HG03045 (cell line): ENCODE measurements around the gene PALD1.

Experiments used
- ATAC-seq: cut with Tn5 transposase; IDR thresholded peaks from one replicate; pipeline ENCODE4 v1.9.1; 2021; ENCODE audit warnings: mild to moderate bottlenecking, moderate library complexity; ENCODE audit not compliant: unreplicated experiment

PALD1 gene

DNA sequence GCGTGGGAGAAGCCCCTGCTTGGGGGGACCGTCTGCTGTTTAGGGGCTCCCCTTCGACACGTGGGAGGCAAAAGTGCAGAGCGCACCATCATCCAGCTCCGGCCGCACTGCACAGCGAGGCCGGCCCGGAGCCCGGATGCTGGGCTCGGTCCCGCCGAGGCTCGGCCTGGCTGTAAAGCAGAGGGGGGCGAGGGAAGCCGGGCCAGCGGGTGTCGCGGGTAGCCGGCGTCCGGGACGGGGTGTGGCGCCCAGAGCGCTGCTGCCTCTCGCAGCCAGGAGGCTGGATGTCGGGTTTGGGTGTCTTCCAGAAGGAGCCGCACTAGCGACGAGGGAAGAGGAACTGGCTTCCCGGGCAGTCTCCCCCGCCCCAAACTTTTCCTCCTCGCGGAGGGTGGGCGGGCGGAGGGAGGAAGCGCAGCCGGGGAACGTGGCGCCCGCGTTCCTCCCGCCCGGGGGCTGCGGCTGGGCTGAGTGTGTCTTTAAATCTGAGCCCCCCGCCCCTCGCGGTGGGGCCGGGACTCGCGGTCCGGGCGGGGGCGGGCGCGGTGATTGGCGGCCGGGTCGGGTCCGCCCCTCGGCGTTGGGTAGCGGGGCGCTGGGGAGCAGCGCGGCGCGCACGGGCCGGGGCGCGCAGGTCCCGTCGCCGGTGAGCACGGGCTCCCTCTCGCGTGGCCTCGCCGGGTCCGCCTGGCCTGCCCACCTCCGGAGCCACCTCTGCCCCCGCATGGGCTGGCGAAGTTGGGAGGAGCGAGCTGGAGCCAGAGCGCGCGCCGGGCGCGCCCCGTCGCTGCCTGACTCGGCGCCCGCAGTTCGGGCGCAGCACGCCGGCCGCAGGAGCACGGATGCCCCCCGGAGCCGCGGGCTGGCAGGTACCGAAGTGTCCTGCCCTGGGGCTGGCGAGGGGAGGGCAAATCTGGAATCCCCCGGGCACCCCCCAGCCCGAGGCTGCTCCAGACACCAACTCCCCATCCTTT is at the start of gene PALD1:
Gene PALD1 (plus strand): TSS at position 577 of the 974 bp plus-strand sequence. CDS start 47,185 bp downstream, outside the sequence.
- ATAC-seq = no peak

DNA sequence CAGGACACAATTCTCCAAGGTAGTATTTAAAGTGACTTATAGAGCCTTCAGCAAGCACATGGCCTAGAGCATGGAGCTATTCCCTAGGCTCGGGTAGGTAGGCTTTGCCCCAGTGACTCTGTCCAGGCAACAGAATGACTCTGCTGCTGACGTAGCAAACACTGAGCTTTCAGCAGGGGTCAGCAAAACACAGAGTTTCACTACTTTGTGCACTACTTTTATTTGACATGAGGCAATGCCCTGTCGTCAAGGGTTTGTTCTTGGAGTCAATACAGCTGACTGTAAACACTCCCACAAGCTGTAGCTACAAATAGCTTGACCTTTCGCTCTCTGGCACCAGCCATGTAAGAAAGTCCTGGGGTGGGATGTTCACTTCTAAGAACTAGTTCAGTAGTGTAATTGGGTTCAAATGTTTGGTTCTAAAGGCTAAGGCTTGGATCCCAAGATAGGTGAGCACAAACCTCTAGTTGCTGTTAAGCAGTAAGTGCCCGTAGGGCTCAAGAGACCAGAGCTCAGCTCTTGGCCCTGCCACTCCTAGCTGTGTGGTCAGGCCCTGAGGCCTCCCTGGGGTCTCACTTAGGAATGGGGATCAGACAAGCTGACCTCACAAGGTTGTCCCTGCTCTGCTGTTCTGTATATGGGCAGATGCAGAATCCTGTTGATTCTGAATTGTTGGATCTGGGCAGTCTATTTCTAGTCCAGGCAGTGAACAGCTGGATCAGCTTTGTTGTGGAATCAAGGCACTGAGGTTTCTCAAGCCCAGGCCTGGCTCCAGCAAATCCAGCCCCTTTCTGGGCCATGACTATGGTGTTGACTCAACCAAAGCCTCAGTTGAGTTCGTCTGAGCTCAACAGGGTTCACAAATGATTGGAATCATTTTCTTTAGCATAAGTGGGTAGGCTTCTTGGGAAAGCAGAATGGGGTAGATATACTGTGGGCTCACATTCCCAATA is 47.8 kb upstream of the PALD1 start:
- ATAC-seq = no peak

DNA sequence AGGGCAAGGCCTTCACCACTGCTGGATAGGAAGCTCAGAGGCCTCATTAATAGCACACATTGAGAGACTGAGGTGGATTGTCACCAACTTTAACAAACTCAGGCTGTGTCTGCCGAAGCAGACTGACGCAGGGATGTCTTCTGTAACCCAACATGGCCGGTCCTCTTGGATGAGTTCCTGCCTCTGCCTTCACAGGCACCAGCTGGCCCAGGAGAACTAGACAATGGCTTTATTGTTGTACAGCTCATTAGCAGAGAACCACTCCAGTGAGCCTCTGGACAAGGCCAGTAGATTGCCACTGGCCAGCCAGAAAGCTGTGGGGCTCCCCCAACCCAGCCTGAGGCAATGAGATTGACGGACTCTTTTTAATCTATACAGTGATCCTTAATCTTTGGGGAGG is 46.5 kb upstream of the PALD1 start:
- no peak for ATAC-seq

DNA sequence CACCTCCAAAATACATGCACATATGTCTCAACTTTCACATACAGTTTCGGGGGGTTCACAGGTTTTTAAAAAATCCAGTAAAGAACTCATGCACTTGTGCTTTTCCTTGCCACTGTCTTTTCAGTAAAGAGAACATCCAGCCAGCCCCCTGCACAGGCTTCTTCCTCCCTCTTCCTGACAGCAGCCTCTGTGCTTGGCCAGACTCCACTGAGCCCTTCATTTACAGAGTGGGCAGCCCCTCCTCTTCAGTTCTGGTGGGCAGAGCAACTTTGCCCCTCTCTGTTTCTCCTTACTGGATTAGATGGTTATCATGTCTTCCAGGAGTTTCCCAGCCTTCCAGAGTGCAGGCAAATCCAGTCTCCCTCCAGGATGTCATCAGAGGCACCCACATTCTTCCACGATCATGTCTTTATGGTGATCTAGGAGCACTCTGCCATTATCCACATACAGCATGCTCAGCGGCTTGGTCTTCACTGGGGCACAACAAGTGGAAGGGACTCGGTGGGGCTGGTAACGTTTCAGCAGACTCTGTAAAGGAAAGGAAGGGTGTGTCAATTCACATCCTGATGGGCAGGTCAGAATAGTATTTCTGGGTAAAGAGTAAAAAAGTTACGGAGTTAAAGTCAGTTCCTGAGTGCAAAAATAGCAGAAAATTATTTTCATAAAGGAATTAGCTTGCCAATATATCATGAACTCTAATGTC is 45.9 kb upstream of the PALD1 start:
- no peak for ATAC-seq

DNA sequence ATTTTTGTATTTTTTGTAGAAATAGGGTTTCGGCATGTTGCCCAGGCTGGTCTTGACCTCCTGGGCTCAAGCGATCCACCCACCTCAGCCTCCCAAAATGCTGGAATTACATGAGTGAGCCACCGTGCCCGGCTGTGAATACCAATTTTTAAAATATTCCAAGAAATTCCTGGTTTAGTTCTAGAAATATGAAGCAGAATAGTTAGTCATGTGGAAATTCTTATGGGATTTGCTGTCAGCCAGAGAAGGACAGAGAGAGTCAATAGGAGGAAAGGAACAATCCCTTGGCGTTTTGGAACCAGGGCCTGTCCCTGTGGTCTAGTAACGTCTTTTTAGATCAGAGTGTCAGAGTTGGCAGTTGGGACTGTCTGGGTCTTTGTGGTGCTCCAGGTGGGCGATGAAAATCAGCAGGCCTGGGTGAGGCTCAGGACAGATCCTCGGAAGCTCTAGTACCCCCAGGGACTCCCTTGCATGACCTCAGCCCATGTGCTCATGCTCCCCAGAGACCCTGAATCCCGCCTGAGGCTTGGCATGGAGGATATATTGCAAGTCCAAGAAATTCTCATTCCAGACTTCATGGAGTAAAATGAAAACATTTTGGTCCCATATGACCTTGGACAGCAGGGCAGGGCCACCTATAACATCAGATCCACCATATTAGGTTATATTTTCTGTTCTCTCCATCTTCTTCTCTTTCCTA is 44.8 kb upstream of the PALD1 start:
- no peak for ATAC-seq

DNA sequence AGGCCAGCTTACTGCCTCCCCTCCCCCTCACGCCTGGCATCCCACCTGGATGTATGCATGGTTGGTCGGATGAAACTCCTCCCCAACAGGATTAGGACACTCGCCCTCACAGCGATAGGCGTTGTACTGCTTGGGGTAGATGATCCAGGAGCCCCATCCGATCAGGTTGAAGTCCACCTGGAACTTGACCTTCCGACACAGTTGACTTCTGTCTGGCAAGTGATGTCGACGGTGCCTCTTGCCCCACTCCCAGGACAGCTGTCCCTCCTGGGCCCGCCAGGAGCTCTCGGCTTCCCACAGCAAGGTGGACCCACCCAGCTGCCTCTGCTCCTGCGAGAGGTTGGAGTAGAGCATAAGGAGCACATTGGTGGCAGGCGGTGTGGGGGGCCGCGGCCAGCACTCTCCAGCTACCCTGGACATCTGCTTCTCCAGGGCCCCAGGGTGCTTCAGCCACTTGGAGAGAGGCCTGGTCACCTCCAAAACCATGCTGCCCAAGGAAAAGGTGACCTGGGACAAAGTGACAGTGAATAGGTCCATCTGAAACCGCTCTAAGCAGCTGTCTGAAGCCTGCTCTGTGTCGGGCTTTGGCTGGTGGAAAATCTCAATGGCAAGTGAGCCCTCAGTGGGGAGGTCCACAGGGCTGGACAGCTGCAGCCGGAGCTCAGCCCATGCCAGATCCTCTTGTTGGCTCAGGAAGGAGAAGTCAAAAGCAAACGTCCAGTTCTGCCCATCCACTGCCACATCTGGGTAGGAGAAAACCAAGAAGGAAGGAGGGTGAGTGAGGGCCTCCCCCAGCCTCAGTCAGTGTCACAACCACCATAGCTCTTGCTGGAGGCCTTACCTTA is 43.1 kb upstream of the PALD1 start:
- no peak for ATAC-seq

DNA sequence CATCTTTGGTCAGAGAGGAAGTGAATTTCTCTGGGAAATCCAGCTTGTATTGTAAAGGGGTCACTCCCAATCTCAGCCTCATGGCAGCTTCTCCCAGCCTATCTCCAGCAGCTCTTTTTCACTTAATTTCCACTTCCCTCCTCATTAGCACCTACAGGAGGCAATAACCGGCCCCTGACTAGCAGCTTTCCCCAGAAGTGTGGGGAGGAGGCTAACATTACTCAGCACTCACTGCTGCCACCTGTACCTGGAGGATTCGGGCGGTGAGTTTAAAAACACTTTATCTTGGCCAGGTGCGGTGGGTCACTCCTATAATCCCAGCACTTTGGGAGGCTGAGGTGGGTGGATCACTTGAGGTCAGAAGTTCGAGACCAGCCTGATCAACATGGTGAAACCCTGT is 40.8 kb upstream of the PALD1 start:
- ATAC-seq = no peak

DNA sequence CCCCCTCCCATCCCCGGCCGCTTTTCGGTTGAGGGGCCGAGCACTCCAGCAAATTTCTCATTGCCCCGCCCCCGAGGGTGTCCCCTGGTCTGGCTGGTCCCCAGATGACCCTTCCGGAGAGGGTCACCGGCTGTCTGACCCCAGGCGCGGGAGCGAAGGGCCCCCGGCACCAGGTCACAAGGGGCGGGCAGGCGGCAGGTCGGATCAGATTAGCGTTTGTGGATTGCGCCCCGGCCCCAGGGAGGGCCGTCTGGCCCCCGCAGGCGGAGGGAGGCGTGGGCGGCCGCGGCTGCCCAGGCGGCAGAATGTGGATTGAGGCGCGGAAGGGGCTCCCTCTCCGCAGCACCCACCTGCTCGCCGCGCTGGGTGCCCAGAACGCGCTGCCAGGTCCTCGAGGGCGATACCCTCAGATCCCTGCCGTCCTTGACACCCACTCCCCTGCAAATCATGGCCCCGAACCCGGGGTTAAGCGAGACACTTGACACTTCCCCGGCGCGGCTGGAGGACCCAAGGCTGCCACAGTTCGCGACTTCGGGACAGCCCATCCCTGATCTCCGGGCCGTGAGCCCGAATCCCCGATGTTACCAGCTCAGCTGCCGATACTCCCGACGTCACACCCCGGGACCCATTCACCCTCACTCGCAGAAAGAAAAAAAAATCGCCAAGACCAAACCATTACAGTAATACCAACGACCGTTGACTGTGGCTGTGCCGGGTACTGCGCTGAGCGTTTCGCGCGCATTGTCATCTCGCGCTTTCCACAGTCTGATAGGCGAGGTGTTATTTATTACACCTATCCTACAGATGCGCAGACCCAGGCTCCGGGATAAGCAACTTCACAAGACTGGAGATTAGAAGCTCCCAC is 38.0 kb upstream of the PALD1 start:
- no peak for ATAC-seq

DNA sequence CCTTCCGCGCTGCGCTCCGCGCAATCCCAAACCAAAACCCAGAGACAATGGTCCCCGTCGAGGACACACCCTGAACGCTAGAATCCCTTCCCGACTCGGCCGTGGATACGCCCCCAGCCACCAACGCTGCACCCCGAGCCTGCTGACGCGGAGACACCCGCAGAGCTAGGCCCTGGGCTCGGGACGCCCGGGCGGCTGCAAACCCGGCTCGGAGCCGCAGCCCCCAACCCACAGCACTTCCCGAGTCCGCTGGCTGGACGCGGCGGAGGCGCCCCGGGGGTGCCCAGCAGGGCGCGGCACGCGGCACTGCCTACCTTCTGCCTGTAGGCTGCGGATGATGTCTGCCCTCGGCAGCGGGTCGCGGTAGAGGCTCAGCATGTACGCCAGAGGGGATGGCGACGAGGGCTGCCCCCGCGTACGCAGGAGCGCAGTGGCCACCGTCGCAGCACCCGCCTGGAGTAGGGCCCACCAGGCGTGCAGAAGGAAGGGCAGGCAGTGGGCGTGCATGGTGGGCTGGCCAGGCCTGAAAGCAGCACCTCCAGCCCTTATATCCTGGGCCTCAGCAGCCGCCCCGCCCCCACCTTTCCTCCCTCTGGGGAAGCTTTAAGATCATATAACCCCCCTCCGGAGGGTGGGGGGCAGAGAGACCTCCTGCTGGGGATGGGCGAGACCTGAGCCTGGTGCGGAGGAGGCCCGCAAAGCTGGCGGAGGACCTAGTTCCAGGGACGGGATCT is 37.2 kb upstream of the PALD1 start, which contains the start of gene NODAL:
Gene NODAL (minus strand): TSS at position 521 of the 734 bp plus-strand sequence. CDS start 14 bp downstream, at position 507.
- ATAC-seq = no peak

DNA sequence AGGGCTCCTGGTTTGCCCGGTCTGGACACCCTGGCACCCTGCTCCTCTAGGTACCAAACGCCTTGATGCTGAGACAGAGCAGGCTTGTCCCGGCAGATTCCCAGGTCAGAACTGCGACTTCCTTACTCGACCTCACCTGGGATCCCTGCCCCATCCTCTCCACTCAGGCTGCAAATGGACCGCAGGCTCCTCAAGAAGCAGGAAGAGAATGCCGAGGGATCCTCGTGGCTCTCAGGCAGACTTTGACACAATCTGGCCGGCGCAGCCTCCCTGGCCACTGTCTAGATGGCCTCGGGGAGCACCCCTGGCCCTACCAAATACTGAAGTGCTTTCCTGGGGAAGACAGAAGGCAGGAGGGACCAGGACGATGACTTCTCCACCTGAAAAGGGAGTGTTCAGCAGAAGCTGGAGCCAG is 36.7 kb upstream of the PALD1 start:
- ATAC-seq = no peak

DNA sequence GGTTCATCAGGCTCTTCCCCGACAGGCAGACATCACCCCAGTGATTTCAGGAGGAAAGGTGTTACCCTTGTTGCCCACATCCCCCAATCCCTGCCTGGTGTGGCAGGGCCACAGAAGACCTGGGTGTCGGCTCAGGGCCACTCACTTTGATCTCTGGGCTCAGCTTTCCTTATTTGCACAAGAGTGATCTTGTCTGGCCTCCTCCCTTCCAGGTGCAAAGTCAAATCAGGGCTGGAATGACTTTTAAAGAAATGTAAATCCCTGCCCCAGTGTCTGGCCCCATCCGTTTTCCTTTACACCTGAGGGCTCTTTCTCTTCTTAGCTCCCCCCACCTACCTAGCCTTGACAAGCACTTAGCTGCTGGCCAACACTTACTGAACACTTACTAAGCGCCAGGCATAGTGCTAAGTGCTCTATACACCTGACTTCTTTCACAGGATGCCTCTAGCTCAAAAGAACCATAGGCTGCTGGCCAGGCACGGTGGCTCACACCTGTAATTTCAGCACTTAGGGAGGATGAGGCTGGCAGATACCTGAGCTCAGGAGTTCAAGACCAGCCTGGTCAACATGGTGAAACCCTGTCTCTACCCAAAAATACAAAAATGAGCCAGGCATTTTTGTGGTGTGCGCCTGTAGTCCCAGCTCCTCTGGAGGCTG is 36.1 kb upstream of the PALD1 start:
- ATAC-seq = no peak

DNA sequence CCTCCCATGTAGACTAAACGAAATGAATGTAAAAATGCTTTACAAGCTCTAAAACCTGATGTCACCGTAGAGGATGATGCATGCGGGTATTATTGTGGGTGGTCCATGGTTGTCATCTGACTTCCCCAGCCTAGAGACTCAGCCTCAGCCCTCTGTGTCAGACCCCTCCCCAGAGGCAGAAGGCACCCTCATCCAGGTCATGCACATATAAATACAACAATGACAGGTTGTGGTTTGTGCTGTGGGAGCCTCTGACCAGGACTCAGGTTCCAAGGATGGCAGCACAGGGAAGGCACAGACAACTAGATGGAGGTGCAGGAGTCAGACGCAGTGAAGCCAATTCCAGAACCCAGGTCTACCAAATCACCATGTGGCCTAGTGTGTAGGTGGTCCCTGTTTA is 33.8 kb upstream of the PALD1 start:
- ATAC-seq = no peak

DNA sequence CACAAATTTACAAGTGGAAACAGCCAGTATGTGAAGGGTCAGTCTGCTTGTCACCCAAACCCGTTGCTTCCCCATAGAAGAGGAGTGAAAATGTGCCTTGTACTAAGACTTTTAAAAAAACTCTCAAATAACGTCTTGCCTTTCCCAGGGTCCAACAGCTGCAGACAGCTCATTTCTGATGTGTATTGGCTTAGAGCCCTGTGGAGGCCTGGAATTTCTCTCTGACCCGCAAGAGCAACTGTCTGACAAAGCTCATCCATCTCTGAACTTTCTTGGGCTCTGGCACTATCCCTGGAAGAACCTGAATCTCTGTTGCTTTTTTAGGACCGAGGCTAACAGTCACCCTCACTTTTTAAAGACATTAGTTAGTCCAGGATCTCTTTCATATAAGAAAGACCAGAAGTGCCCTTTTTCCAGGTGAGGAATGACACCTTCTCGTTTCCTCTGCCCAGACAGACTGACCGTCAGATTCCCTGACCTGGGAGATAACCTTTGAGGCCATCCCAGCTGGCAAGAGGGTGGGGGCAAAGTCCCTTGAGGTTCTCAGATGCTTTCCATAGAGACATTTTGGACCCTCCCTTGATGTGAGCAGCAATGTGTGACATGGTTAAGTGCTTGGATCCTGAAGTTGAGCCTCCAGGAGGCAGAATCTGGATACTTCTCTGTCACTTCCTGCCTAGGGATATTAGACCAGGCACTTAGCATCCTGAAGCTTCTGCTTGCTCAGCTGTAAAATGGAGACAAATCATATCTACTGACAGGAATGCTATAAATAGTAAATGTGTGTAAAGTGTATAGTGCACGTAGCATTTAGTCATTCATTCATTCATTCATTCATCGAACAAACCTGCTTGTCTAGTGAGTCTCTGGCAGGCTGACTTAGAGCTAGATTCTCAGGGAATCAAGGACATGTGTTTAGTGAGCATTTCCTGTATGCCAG is 32.6 kb upstream of the PALD1 start:
- ATAC-seq = no peak

DNA sequence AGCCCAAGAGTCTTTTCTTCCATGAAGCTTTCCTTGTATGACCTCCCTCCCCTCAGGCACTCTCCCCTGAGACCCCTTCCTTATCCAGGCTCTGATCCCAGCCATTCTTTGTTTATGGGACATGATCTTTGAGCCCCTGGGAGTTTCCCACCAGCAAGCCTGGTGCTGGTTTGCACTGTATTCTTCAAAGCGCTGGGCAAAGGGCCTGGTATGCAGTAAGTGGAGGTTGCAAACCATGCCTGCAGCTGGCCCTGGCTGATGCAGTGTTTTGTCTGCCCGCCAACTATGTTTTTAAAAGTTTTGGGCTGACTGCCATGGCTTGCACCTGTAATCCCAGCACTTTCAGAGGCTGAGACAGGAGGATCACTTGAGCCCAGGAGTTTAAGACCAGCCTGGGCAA is 30.3 kb upstream of the PALD1 start:
- no peak for ATAC-seq

DNA sequence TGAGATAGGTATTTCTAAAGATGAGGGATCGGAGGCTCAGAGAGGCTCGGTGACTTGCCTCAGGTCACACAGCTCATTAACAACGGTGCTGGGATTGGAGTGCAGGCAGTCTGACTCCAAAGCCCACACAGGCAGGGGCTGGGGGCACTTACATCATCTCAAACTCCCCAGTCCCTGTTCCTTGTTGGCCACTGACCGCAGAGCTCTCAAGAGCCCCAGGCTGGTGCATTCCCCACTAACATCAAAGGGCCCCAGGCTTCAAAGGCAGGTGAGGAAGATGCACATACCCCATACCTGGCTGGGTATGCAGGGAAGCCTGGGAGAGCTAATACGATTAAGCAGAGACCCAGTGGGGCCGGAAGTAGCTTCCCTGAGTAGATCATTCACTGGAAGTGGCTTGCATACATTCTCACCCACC is 23.3 kb upstream of the PALD1 start:
- ATAC-seq = no peak

DNA sequence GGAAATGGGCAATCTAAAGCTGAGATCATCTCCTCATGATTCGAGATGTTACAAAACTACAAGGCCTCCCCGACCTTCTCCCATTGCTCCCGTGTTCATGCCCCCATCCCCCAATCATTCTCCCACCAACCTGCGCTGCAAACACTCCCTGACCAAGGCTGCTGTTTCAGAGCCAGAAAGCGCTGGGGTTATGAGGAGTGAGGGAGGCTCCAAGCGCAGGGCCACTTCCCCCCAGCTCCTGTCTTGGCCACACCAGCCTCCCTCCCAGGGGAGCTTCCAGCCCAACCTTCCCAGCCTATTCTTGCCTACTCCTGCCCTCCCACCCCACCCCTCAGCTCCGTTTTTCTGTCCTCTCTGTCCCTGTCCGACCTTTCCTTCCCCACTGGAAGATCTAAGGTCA is 22.4 kb upstream of the PALD1 start:
- no peak for ATAC-seq
